Central memory CD4-positive, alpha-beta T cell (primary cell): ENCODE data around the gene INHBB.

Source experiments
- DNase-seq: peaks from one replicate; pipeline ENCODE4 v3.0.0; 2022

The INHBB gene

GRCh38 chr2:120360307-120360855 is 14.4 kb downstream of the INHBB start:
- no peak for DNase-seq

- DNase-seq = no peak
These were observed 17.0 kb downstream of the INHBB start for GRCh38 chr2:120362926-120363325.

- no peak for DNase-seq
These were observed 19.4 kb downstream of the INHBB start for GRCh38 chr2:120365236-120365793.

GRCh38 chr2:120366698-120367097 is 20.8 kb downstream of the INHBB start:
- no peak for DNase-seq

- DNase-seq = no peak
These were observed 21.3 kb downstream of the INHBB start for GRCh38 chr2:120367221-120367620.

GRCh38 chr2:120367649-120368048 is 21.7 kb downstream of the INHBB start:
- DNase-seq = no peak

- DNase-seq = no peak
These were observed 22.1 kb downstream of the INHBB start for GRCh38 chr2:120368086-120368485.

- DNase-seq = no peak
These were observed 23.3 kb downstream of the INHBB start for GRCh38 chr2:120369250-120369649.

- no peak for DNase-seq
These were observed 26.2 kb downstream of the INHBB start for GRCh38 chr2:120371969-120372625.

GRCh38 chr2:120372816-120373215 is 26.9 kb downstream of the INHBB start:
- no peak for DNase-seq

GRCh38 chr2:120373424-120373823 is 27.5 kb downstream of the INHBB start:
- no peak for DNase-seq

GRCh38 chr2:120374821-120375220 is 28.9 kb downstream of the INHBB start:
- no peak for DNase-seq

- DNase-seq = no peak
These were observed 29.5 kb downstream of the INHBB start for GRCh38 chr2:120375251-120376020.

GRCh38 chr2:120376101-120376500 is 30.2 kb downstream of the INHBB start:
- DNase-seq = no peak

- DNase-seq = no peak
These were observed 31.0 kb downstream of the INHBB start for GRCh38 chr2:120376679-120377640.

- no peak for DNase-seq
These were observed 32.7 kb downstream of the INHBB start for GRCh38 chr2:120378605-120379004.

GRCh38 chr2:120379916-120380893 is 34.3 kb downstream of the INHBB start:
- no peak for DNase-seq

GRCh38 chr2:120381192-120381591 is 35.3 kb downstream of the INHBB start:
- DNase-seq = no peak

- DNase-seq = no peak
These were observed 35.7 kb downstream of the INHBB start for GRCh38 chr2:120381661-120382060.

GRCh38 chr2:120382541-120383144 is 36.7 kb downstream of the INHBB start:
- no peak for DNase-seq

- no peak for DNase-seq
These were observed 37.3 kb downstream of the INHBB start for GRCh38 chr2:120383191-120383590.
